ENCODE results near the gene SCGN.

DNA sequence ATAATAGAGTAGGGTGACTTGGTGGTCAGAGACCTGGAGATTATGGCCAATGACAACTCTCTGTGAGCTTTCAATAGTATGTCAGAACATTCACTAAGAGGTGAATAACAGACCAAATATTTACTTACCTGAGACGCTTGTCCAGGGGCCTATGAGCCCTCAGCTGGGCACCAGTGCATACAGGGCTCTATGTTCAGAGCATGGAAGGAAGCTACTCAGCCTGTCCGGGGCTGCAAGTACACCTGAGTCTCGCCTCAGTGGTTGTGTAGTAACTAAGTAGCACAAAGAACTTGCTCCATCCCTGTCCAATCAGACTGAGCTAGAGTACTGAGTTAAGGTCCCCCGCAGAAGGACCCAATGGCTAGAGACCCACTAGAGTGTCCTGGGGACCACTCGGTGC lies 11.6 kb upstream of the SCGN start:
- TF ChIP-seq POLR2AphosphoS5 (IDR thresholded peaks at IDR 0.05) (no peak), POLR2A (IDR thresholded peaks at IDR 0.05) (no peak), CTCF (IDR thresholded peaks at IDR 0.05) (no peak), EP300 (IDR thresholded peaks at IDR 0.05; ENCODE audit: low read depth) (no peak)

Measured in transverse colon (tissue), 4 donors.